GM12878 (cell line): ENCODE results near the gene ZNF708. TPM values are rescaled to one million over a fixed set of nuclear protein-coding genes. Genes with fewer than 3 reads are reported as not detected.
"Not testable (repeated sequence)": the region's sequence is repeated elsewhere in the genome, so short reads cannot be mapped to it uniquely, and the experiment has no call there.

Experiments used
- ATAC-seq: fragments of 200-7000 bp; cut with Tn5 transposase; 3 replicates; pipeline ENCODE4 v1.9.1; 2020; ENCODE audit warnings: mild to moderate bottlenecking, moderate library complexity
- BruUV-seq: library from RNA; stranded (reverse); fragments of 400-500 nt; replicated peaks from 2 replicates; lab custom pipeline; 2021; lab: Mats Ljungman, UMichigan
- CTCF ChIA-PET: fragments of 300-600 bp; sonication (Branson Sonifier 250); formaldehyde crosslinking; extraction: SDS; loops from one replicate; lab custom pipeline; 2021; ENCODE audit warnings: inconsistent platforms; lab: Yijun Ruan, JAX
- POLR2A ChIA-PET: fragments of 350-600 bp; formaldehyde crosslinking; extraction: SDS; loops from one replicate; lab custom pipeline; 2021; ENCODE audit warnings: inconsistent platforms; lab: Charles Lee
- RAD21 ChIA-PET: fragments of 300-600 bp; sonication (Branson Sonifier 250); formaldehyde crosslinking; loops from one replicate; lab custom pipeline; 2023; ENCODE audit warnings: antibody characterized with exemption; ENCODE audit not compliant: unreplicated experiment; lab: Charles Lee
- SMC1A ChIA-PET: fragments of 300-600 bp; sonication (Branson Sonifier 250); formaldehyde crosslinking; loops from one replicate; lab custom pipeline; 2023; ENCODE audit not compliant: unreplicated experiment, uncharacterized antibody; lab: Charles Lee
- DNase-seq: peaks from one replicate; pipeline ENCODE4 v3.0.0-alpha.2; 2011; ENCODE audit warnings: low read depth, low spot score
- FAIRE-seq: peaks from 3 replicates; lab custom pipeline; 2011; peaks lifted over from hg19 to GRCh38; lab: Jason Lieb, UNC
- H2AFZ ChIP-seq: 2 replicates; pipeline ENCODE4 v1.6.0; 2011; ENCODE audit warnings: low read depth, low read length, control low read depth; ENCODE audit not compliant: control insufficient read depth
- H3K27ac ChIP-seq: 2 replicates; pipeline ENCODE4 v1.5.1; 2011; ENCODE audit warnings: control low read depth; ENCODE audit not compliant: control insufficient read depth, insufficient read depth
- H3K27me3 ChIP-seq, 2 experiments: replicated peaks in 1 of 2; 2 replicates each; pipeline versions ENCODE4 v1.6.0 to v1.6.1; 2011; ENCODE audit warnings: low read length in 1 of 2; ENCODE audit not compliant: control insufficient read depth in 2 of 2, insufficient read depth in 2 of 2
- H3K36me3 ChIP-seq, 2 experiments: 2 replicates each; pipeline ENCODE4 v1.5.1; 2011; ENCODE audit warnings: low read length in 1 of 2; ENCODE audit not compliant: control insufficient read depth in 2 of 2, insufficient read depth in 2 of 2
- H3K4me1 ChIP-seq: 2 replicates; pipeline ENCODE4 v1.6.1; 2011; ENCODE audit warnings: mild to moderate bottlenecking, low read length, moderate library complexity, mixed read lengths; ENCODE audit not compliant: control insufficient read depth, insufficient read depth
- H3K4me2 ChIP-seq: 2 replicates; pipeline ENCODE4 v1.6.0; 2011; ENCODE audit warnings: control low read depth; ENCODE audit not compliant: control insufficient read depth, insufficient read depth
- H3K4me3 ChIP-seq: fragments of 200-600 bp; sonication (generic); 2 replicates; pipeline ENCODE4 v1.5.1; 2016
- H3K79me2 ChIP-seq: 2 replicates; pipeline ENCODE4 v1.6.0; 2011; ENCODE audit warnings: low read length; ENCODE audit not compliant: control insufficient read depth, insufficient read depth
- H3K9ac ChIP-seq: 2 replicates; pipeline ENCODE4 v1.8.0; 2011; ENCODE audit warnings: low read length, control low read depth, mixed read lengths; ENCODE audit not compliant: control insufficient read depth, insufficient read depth
- H3K9me3 ChIP-seq: replicated peaks from 3 replicates; pipeline ENCODE4 v1.5.1; 2011; ENCODE audit warnings: mild to moderate bottlenecking, low read length; ENCODE audit not compliant: control insufficient read depth, insufficient read depth
- H4K20me1 ChIP-seq: 2 replicates; pipeline ENCODE4 v1.6.0; 2011; ENCODE audit not compliant: control insufficient read depth, insufficient read depth
- SPI1 ChIP-seq: IDR thresholded peaks from 2 replicates; pipeline ENCODE4 v1.6.1; 2011; ENCODE audit warnings: low read depth, mild to moderate bottlenecking, low read length, moderate library complexity, borderline replicate concordance; ENCODE audit not compliant: insufficient read depth
- USF2 ChIP-seq: IDR thresholded peaks from 2 replicates; pipeline ENCODE4 v1.6.1; 2011; ENCODE audit warnings: low read depth, low read length, improper control_type of control experiment, borderline replicate concordance
- WGBS: methylation state at CpG from one replicate; pipeline ENCODE4 v1.1.6; 2016; ENCODE audit warnings: low lambda C conversion rate; ENCODE audit not compliant: insufficient replicate concordance, insufficient coverage; ENCODE audit errors: missing lambda C conversion rate; 5-methylcytosine and 5-hydroxymethylcytosine counted together
- in situ Hi-C: fragments of 300-500 bp; cut with MboI; formaldehyde crosslinking; loops from 9 replicates; pipeline ENCODE4 v1.14.3; 2018; ENCODE audit warnings: mixed read lengths
- intact Hi-C: fragments of 100-400 bp; cut with micrococcal nuclease; formaldehyde crosslinking; loops from one replicate; pipeline ENCODE4 v1.14.2; 2022; ENCODE audit not compliant: unreplicated experiment
- polyA plus RNA-seq, 11 experiments: library from polyadenylated mRNA; depleted of rRNA in 4 of 11; unstranded in 6 of 11; stranded (reverse) in 5 of 11; fragments of >200 nt; fragmentation: Nextera tagmentation in 4 of 11; fragmentation: Illumina TruSeq in 1 of 11; extraction: Ambion mirVana in 4 of 11; extraction: Trizol in 1 of 11; gene quantifications; 1 replicate in 1 of 11; 2 replicates in 10 of 11; pipeline versions ENCODE4 v1.2.1 to v1.2.3, GENCODE V29; 2011 to 2016; ENCODE audit warnings: inconsistent platforms in 2 of 11, missing spikeins in 2 of 11, low read depth in 1 of 11
- total RNA-seq, 4 experiments: library from RNA; depleted of rRNA in 3 of 4; stranded (reverse); fragments of >200 nt in 3 of 4; fragmentation: Illumina TruSeq in 1 of 4; extraction: Trizol in 1 of 4; gene quantifications; 2 replicates each; pipeline versions ENCODE4 v1.2.1 to v1.2.3, GENCODE V29; 2013 to 2021

ZNF708 gene
- total and polyA plus RNA-seq, 10 of the 15 experiments (the other 5 are each of a cell fraction or from before 2014, with no cell fraction given), result 2.7 to 15.9 (median 8.4) TPM

- SMC1A ChIA-PET, result no interaction called here
- Histone ChIP-seq H3K36me3 (no peaks in the 10 kb centered on the region), H3K27ac (no peak overlapping the region), H3K27me3 (no peaks in the 10 kb centered on the region), H2AFZ (no peak overlapping the region)
- POLR2A ChIA-PET, result no interaction called here
- DNase-seq (no peak), FAIRE-seq (no peak), ATAC-seq (no peak)
- WGBS, result 0% methylated on average over 2 of the region's 2 CpGs
- intact Hi-C loops, result no loop called here
- RAD21 ChIA-PET, result no interaction called here
- in situ Hi-C loops, result no loop called here
- TF ChIP-seq SPI1, result peak; percentile 16; the same call in 1 of the 2 replicates
- TF ChIP-seq USF2, result no peak
- TF ChIP-seq, all 136 proteins: peak for 1
- Histone ChIP-seq H3K9me3 (no peaks in the 10 kb centered on the region; the same call in 2 of the 3 replicates), H3K4me1 (no peaks in the 10 kb centered on the region), H3K4me2 (no peak overlapping the region), H3K9ac (no peak overlapping the region), H3K4me3 (no peak overlapping the region), H4K20me1 (no peaks in the 10 kb centered on the region), H3K79me2 (no peaks in the 10 kb centered on the region)
- no TSS peak for BruUV-seq
- CTCF ChIA-PET, result interaction anchor here (1.1 kb wide), 1 partner anchor 31 kb away, joined by 3 read pairs; no protein-coding TSS in a partner anchor
Observed at GRCh38 chr19:21352830-21353229, 23.6 kb upstream of the ZNF708 start.

GRCh38 chr19:21344841-21345240 lies 15.6 kb upstream of the ZNF708 start:
- SMC1A ChIA-PET, in situ Hi-C loops, H3K4me1 ChIP-seq, CTCF ChIA-PET, DNase-seq, H2AFZ ChIP-seq, BruUV-seq, H3K36me3 ChIP-seq, POLR2A ChIA-PET, RAD21 ChIA-PET, H3K9me3 ChIP-seq, intact Hi-C loops, H3K9ac ChIP-seq, H3K4me2 ChIP-seq, H3K27ac ChIP-seq, H3K79me2 ChIP-seq, H3K27me3 ChIP-seq, H4K20me1 ChIP-seq, FAIRE-seq, ATAC-seq, H3K4me3 ChIP-seq: not testable (repeated sequence)
- WGBS, result 50% methylated on average over 2 of the region's 2 CpGs
